Ishikawa (cell line): ENCODE results near the gene CD200R1L.

Source experiments
- CREB1 ChIP-seq: IDR thresholded peaks from 2 replicates; pipeline ENCODE4 v1.6.1; 2012; ENCODE audit warnings: low read depth
- EGR1 ChIP-seq: IDR thresholded peaks from 2 replicates; pipeline ENCODE4 v1.6.1; 2012
- EP300 ChIP-seq: IDR thresholded peaks from 2 replicates; pipeline ENCODE4 v1.6.1; 2012; ENCODE audit warnings: borderline replicate concordance
- RAD21 ChIP-seq: IDR thresholded peaks from 2 replicates; pipeline ENCODE4 v1.6.1; 2012; ENCODE audit warnings: low read depth
- TAF1 ChIP-seq: IDR thresholded peaks from 2 replicates; pipeline ENCODE4 v1.6.1; 2012; ENCODE audit warnings: low read depth, mild to moderate bottlenecking
- TCF12 ChIP-seq: IDR thresholded peaks from 2 replicates; pipeline ENCODE4 v1.6.1; 2012; ENCODE audit warnings: low read depth
- USF1 ChIP-seq: IDR thresholded peaks from 2 replicates; pipeline ENCODE4 v1.6.1; 2012
- YY1 ChIP-seq: IDR thresholded peaks from 2 replicates; pipeline ENCODE4 v1.6.1; 2012; ENCODE audit warnings: low read depth
- TF ChIP-seq, protein P1 (sequence below): IDR thresholded peaks from 2 replicates; pipeline ENCODE4 v1.6.1; 2012; ENCODE audit warnings: low read depth, mild to moderate bottlenecking

DNA sequence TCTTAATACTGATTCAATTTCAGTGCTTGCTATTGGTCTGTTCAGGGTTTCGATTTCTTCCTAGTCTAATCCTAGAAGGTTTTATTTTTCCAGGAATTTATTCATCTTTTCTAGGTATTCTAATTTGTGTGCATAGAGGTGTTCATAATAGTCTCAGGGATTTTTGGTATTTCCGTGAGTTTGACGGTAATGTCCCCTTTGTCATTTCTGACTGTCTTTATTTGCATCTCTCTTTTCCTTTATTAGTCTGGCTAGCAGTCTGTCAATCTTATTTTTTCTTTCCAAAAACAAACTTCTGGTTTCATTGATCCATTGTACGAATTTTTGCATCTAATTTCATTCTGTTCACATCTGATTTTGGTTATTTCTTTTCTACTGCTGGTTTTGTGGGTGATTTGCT is 35.2 kb upstream of the CD200R1L start:
- TF ChIP-seq USF1 (no peak), EP300 (no peak), TAF1 (no peak), CREB1 (no peak), RAD21 (no peak), TCF12 (no peak), YY1 (no peak), EGR1 (no peak)
- TF ChIP-seq, protein P1, sequence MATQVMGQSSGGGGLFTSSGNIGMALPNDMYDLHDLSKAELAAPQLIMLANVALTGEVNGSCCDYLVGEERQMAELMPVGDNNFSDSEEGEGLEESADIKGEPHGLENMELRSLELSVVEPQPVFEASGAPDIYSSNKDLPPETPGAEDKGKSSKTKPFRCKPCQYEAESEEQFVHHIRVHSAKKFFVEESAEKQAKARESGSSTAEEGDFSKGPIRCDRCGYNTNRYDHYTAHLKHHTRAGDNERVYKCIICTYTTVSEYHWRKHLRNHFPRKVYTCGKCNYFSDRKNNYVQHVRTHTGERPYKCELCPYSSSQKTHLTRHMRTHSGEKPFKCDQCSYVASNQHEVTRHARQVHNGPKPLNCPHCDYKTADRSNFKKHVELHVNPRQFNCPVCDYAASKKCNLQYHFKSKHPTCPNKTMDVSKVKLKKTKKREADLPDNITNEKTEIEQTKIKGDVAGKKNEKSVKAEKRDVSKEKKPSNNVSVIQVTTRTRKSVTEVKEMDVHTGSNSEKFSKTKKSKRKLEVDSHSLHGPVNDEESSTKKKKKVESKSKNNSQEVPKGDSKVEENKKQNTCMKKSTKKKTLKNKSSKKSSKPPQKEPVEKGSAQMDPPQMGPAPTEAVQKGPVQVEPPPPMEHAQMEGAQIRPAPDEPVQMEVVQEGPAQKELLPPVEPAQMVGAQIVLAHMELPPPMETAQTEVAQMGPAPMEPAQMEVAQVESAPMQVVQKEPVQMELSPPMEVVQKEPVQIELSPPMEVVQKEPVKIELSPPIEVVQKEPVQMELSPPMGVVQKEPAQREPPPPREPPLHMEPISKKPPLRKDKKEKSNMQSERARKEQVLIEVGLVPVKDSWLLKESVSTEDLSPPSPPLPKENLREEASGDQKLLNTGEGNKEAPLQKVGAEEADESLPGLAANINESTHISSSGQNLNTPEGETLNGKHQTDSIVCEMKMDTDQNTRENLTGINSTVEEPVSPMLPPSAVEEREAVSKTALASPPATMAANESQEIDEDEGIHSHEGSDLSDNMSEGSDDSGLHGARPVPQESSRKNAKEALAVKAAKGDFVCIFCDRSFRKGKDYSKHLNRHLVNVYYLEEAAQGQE = no peak
